ENCODE measurements around the gene TRAF1. TPM values are rescaled to one million over a fixed set of nuclear protein-coding genes. Genes with fewer than 3 reads are reported as not detected.

TRAF1 gene
- total RNA-seq, 1 experiment from 2014 or later = 1.4 TPM

- Histone ChIP-seq H2AK5ac (ENCODE audit: insufficient read length, low read length) (no peak within 1 kb of the TSS), H3T11ph (ENCODE audit: low read length) (no peak within 1 kb of the TSS), H3K27me3 (ENCODE audit: insufficient read depth, low read length) (peaks cover 2% of the 10 kb centered on the region; the same call in 1 of the 2 replicates), H3K23me2 (ENCODE audit: insufficient read length, low read depth, low read length, poor library complexity, severe bottlenecking) (peaks cover 5% of the 10 kb centered on the region), H4K91ac (ENCODE audit: insufficient read length, low read depth, low read length) (no peak within 1 kb of the TSS), H3K4me2 (ENCODE audit: insufficient read depth, insufficient read length, low read length) (peak within 1 kb of the TSS; percentile 67), H3K4ac (ENCODE audit: low read depth, low read length) (no peak within 1 kb of the TSS), H2BK15ac (ENCODE audit: low read depth, low read length) (no peak within 1 kb of the TSS), H3K4me1 (ENCODE audit: insufficient read depth, low read length) (peaks cover 10% of the 10 kb centered on the region), H2BK20ac (ENCODE audit: low read depth, low read length, poor library complexity, severe bottlenecking) (no peak within 1 kb of the TSS), H2BK5ac (ENCODE audit: insufficient read length, low read length) (no peak within 1 kb of the TSS), H3K18ac (ENCODE audit: insufficient read length, low read depth, low read length) (peak within 1 kb of the TSS; percentile 70), H3K79me1 (ENCODE audit: insufficient read depth, low read depth, low read length, poor library complexity, severe bottlenecking) (no peaks in the 10 kb centered on the region), H3K9ac (ENCODE audit: extremely low read depth, insufficient read length, low read length) (peak within 1 kb of the TSS; percentile 4), H4K5ac (ENCODE audit: insufficient read length, low read depth, low read length) (no peak within 1 kb of the TSS), H3K23ac (ENCODE audit: insufficient read length, low read depth, low read length) (no peak within 1 kb of the TSS), H3K56ac (ENCODE audit: insufficient read length, low read depth, low read length) (no peak within 1 kb of the TSS), H2BK12ac (ENCODE audit: insufficient read length, low read depth, low read length) (no peak within 1 kb of the TSS), H3K79me2 (ENCODE audit: insufficient read depth, low read length) (no peaks in the 10 kb centered on the region), H4K20me1 (ENCODE audit: control insufficient read depth, insufficient read depth, insufficient read length) (no peaks in the 10 kb centered on the region), H3K9me3 (ENCODE audit: control insufficient read depth, low read depth, low read length) (no peaks in the 10 kb centered on the region), H2BK120ac (ENCODE audit: low read depth, low read length, poor library complexity, severe bottlenecking) (no peak within 1 kb of the TSS), H3K14ac (ENCODE audit: insufficient read depth, low read length) (peak within 1 kb of the TSS; percentile 65), H2AFZ (ENCODE audit: low read length) (no peak within 1 kb of the TSS), H4K8ac (replicated peaks; ENCODE audit: insufficient read length, low read depth, low read length) (no peak within 1 kb of the TSS), H3K27ac (ENCODE audit: insufficient read length, low read depth, low read length) (no peak within 1 kb of the TSS)
- TF ChIP-seq, protein P1, sequence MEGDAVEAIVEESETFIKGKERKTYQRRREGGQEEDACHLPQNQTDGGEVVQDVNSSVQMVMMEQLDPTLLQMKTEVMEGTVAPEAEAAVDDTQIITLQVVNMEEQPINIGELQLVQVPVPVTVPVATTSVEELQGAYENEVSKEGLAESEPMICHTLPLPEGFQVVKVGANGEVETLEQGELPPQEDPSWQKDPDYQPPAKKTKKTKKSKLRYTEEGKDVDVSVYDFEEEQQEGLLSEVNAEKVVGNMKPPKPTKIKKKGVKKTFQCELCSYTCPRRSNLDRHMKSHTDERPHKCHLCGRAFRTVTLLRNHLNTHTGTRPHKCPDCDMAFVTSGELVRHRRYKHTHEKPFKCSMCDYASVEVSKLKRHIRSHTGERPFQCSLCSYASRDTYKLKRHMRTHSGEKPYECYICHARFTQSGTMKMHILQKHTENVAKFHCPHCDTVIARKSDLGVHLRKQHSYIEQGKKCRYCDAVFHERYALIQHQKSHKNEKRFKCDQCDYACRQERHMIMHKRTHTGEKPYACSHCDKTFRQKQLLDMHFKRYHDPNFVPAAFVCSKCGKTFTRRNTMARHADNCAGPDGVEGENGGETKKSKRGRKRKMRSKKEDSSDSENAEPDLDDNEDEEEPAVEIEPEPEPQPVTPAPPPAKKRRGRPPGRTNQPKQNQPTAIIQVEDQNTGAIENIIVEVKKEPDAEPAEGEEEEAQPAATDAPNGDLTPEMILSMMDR (conservative IDR thresholded peaks at IDR 0.05) = no peak
- H3K4me3 Mint-ChIP-seq = peak within 1 kb of the TSS; percentile 80 to 85
- H3K9me3 Mint-ChIP-seq = no peaks in the 10 kb centered on the region; a peak in 1 of 5 replicates
- peak within 1 kb of the TSS in 1 of 3 experiments; percentile 95; a peak in 2 of 7 replicates for H3K27ac Mint-ChIP-seq
- peaks cover 8% of the 10 kb centered on the region for H3K27me3 Mint-ChIP-seq (ENCODE audit: low read depth)
- peaks cover 1 to 26% (median 15%) of the 10 kb centered on the region in 3 experiments; a peak in 6 of 7 replicates for H3K36me3 Mint-ChIP-seq (ENCODE audit: insufficient read depth in 1 of 3, low read depth in 3 of 3)
- DNase-seq = no peak
- peaks cover 60 to 61% of the 10 kb centered on the region in 2 experiments for H3K4me1 Mint-ChIP-seq
- no CpG with 5 or more reads among the region's 45 CpGs for WGBS (ENCODE audit: extremely low coverage, insufficient read length, low lambda C conversion rate)
These were observed 49.8 kb downstream of the TRAF1 start, which contains the start of gene PHF19 for GRCh38 chr9:120876842-120877240. Gene PHF19, minus strand, starts transcription at chr9:120877188. Its CDS starts 2,447 bp downstream, at chr9:120874741.
